ENCODE data around the gene PRKCSH.
"Not testable (repeated sequence)": the region's sequence is repeated elsewhere in the genome, so short reads cannot be mapped to it uniquely, and the experiment has no call there.

PRKCSH gene

DNA sequence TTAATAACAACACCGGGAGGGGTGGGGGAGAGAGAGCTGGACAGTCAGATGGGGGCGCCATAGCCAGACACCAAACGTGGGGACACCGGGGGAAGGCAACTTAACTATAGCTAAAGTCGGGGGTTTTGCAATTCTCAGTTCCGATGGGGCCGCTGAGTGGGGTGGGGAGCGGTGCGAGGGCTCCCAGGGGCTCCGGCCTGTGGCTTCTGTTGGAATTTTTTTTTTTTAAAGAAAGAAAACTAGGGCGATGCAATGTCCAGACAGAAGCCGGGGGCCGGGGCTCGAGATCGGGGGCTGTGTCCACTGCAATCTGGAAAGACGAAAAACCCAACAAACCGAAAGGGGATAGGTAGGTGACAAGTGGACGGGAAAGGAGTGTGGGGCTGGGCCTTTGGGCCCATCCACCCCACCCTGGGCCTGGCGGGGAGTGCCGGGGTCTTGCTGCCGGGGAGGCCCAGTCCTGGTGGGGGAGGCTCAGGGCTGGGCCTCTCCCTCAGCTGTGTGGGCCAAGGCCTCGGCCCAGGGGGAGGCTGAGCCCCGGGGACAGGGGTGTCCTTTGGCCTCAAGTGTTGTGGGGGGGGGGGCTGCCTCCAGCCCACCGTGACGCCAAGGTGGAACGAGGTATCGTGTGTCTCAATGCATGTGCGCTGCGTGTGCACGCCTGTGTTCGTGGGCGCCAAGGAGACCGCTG is 17.3 kb downstream of the PRKCSH start:
- H3K36me3 Mint-ChIP-seq: peaks cover 28% of the 10 kb centered on the region
- peak overlapping the region; percentile 44 for H3K4me3 Mint-ChIP-seq
- H3K27me3 Mint-ChIP-seq: peaks cover 17% of the 10 kb centered on the region
- H3K4me1 Mint-ChIP-seq: peaks cover 19% of the 10 kb centered on the region
- H3K9me3 Mint-ChIP-seq: no peaks in the 10 kb centered on the region
- H3K27ac Mint-ChIP-seq: peak overlapping the region; percentile 58
- no peak for ATAC-seq

- H3K27me3 Mint-ChIP-seq: peaks cover 27% of the 10 kb centered on the region
- H3K27ac Mint-ChIP-seq: no peak overlapping the region
- peaks cover 19% of the 10 kb centered on the region for H3K4me1 Mint-ChIP-seq
- peaks cover 23% of the 10 kb centered on the region for H3K36me3 Mint-ChIP-seq
- no peaks in the 10 kb centered on the region for H3K9me3 Mint-ChIP-seq
- no peak overlapping the region for H3K4me3 Mint-ChIP-seq
- ATAC-seq: peak; percentile 9
Observed at GRCh38 chr19:11453468-11454341, 18.3 kb downstream of the PRKCSH start.

GRCh38 chr19:11455233-11455554 is 19.8 kb downstream of the PRKCSH start:
- not testable (repeated sequence) for H3K36me3 Mint-ChIP-seq, H3K9me3 Mint-ChIP-seq, H3K27ac Mint-ChIP-seq, H3K4me3 Mint-ChIP-seq, ATAC-seq
- H3K4me1 Mint-ChIP-seq: peaks cover 19% of the 10 kb centered on the region
- H3K27me3 Mint-ChIP-seq: peaks cover 37% of the 10 kb centered on the region

DNA sequence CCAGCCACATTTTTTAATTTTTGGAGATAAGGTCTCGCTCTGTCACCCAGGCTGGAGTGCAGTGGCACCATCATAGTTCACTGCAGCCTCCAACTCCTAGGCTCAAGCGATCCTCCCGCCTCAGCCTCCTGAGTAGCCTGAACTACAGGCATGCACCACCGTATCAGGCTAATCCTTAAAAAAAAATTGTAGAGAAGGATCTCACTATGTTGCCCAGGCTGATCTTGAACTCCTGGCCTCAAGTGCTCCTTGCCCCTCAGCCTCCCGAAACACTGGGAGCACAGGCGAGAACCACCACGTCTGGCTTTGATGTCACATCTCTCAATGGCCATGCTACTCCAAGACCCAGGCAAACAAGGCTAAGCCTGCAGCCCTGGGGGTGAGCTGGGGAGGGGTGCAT is 21.2 kb downstream of the PRKCSH start:
- no peaks in the 10 kb centered on the region for H3K9me3 Mint-ChIP-seq
- peaks cover 45% of the 10 kb centered on the region for H3K27me3 Mint-ChIP-seq
- no peaks in the 10 kb centered on the region for H3K36me3 Mint-ChIP-seq
- ATAC-seq: no peak
- peaks cover 12% of the 10 kb centered on the region for H3K4me1 Mint-ChIP-seq
- H3K4me3 Mint-ChIP-seq: no peak overlapping the region
- no peak overlapping the region for H3K27ac Mint-ChIP-seq

GRCh38 chr19:11457115-11457514 is 21.7 kb downstream of the PRKCSH start:
- no peak for ATAC-seq
- Mint-ChIP-seq H3K4me3 (no peak overlapping the region), H3K27me3 (peaks cover 43% of the 10 kb centered on the region), H3K27ac (no peak overlapping the region), H3K9me3 (no peaks in the 10 kb centered on the region), H3K36me3 (no peaks in the 10 kb centered on the region), H3K4me1 (peaks cover 7% of the 10 kb centered on the region)

DNA sequence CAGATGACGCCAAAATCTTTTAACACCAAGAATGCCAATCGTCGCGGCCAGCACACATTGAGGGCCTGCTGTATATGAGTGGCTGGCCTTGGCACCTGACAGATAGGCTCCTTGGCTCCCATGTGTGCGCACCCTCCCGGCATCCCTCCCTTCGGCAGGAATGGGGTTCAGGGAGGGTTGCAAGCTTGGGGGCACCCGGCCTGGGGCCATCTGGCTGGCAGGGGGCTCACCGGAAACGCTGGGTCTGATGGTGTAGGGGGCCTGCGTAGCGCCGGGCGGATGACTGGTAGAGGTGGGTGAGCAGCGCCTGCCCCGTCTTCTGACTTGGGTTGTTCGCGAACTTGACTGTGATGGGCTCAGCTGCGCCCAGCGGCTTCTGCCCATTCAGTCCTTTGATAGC is 22.4 kb downstream of the PRKCSH start:
- no peak overlapping the region for H3K4me3 Mint-ChIP-seq
- ATAC-seq: no peak
- H3K27me3 Mint-ChIP-seq: peaks cover 36% of the 10 kb centered on the region
- H3K9me3 Mint-ChIP-seq: no peaks in the 10 kb centered on the region
- no peak overlapping the region for H3K27ac Mint-ChIP-seq
- no peaks in the 10 kb centered on the region for H3K36me3 Mint-ChIP-seq
- peaks cover under 1% of the 10 kb centered on the region for H3K4me1 Mint-ChIP-seq

- Mint-ChIP-seq H3K36me3 (no peaks in the 10 kb centered on the region), H3K9me3 (no peaks in the 10 kb centered on the region), H3K4me3 (no peak overlapping the region), H3K27ac (no peak overlapping the region), H3K4me1 (no peaks in the 10 kb centered on the region), H3K27me3 (peaks cover 33% of the 10 kb centered on the region)
- no peak for ATAC-seq
Observed at GRCh38 chr19:11458236-11458900, 22.9 kb downstream of the PRKCSH start.

GRCh38 chr19:11458912-11459311 is 23.5 kb downstream of the PRKCSH start:
- H3K27me3 Mint-ChIP-seq: peaks cover 33% of the 10 kb centered on the region
- not testable (repeated sequence) for H3K27ac Mint-ChIP-seq, H3K4me3 Mint-ChIP-seq, ATAC-seq, H3K36me3 Mint-ChIP-seq, H3K4me1 Mint-ChIP-seq, H3K9me3 Mint-ChIP-seq

DNA sequence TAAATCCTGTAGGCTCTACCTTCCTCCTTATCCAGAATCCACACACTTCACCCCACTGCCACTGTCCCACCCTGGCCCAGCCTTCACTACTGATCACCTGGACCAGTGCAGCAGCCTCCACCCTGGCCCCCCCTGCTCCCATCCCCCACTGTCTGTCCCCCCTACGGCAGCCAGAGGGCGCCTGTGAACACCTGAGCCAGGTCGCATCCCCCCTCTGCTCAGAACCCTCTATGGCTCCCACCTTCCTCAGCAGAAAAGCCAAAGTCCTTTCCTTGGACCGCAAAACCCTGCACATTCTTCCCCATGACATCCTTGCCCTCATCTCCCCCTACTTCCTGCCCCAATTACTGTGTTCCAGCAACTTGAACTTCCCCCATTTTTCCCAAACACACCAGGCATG is 24.8 kb downstream of the PRKCSH start:
- H3K4me1 Mint-ChIP-seq: no peaks in the 10 kb centered on the region
- peaks cover 33% of the 10 kb centered on the region for H3K27me3 Mint-ChIP-seq
- no peak overlapping the region for H3K4me3 Mint-ChIP-seq
- H3K27ac Mint-ChIP-seq: no peak overlapping the region
- no peak for ATAC-seq
- H3K9me3 Mint-ChIP-seq: no peaks in the 10 kb centered on the region
- no peaks in the 10 kb centered on the region for H3K36me3 Mint-ChIP-seq

DNA sequence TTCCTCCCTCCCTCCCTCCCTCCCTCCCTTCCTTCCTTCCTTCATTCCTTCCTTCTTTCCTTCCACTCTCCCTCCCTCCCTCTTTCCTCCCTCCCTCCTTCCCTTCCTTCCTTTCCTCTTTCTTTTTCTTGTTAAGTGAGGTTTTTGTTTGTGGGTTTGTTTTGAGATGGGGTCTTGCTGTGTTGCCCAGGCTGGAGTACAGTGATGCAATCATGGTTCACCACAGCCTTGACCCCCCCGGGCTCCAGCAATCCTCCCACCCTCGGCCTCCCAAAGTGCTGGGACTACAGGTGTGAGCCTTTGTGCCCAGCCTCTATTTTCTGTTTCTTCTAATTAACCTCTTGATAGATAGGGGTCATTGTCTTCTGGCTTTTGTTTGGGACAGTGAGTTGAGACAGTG is 26.0 kb downstream of the PRKCSH start:
- Mint-ChIP-seq H3K4me1 (no peaks in the 10 kb centered on the region), H3K27me3 (peaks cover 33% of the 10 kb centered on the region), H3K36me3 (no peaks in the 10 kb centered on the region), H3K4me3 (no peak overlapping the region), H3K9me3 (no peaks in the 10 kb centered on the region), H3K27ac (no peak overlapping the region)
- ATAC-seq: no peak

GRCh38 chr19:11463391-11463790 is 28.0 kb downstream of the PRKCSH start:
- Mint-ChIP-seq H3K4me1 (no peaks in the 10 kb centered on the region), H3K36me3 (no peaks in the 10 kb centered on the region), H3K27me3 (peaks cover 22% of the 10 kb centered on the region), H3K4me3 (no peak overlapping the region), H3K27ac (no peak overlapping the region), H3K9me3 (no peaks in the 10 kb centered on the region)
- ATAC-seq: no peak

- no peak for ATAC-seq
- Mint-ChIP-seq H3K4me3 (no peak overlapping the region), H3K27ac (no peak overlapping the region), H3K9me3 (no peaks in the 10 kb centered on the region), H3K4me1 (no peaks in the 10 kb centered on the region), H3K36me3 (no peaks in the 10 kb centered on the region), H3K27me3 (peaks cover 14% of the 10 kb centered on the region)
Observed at GRCh38 chr19:11464333-11465265, 29.2 kb downstream of the PRKCSH start.

GRCh38 chr19:11465600-11465999 is 30.2 kb downstream of the PRKCSH start:
- no peaks in the 10 kb centered on the region for H3K36me3 Mint-ChIP-seq
- ATAC-seq: no peak
- no peak overlapping the region for H3K27ac Mint-ChIP-seq
- no peaks in the 10 kb centered on the region for H3K4me1 Mint-ChIP-seq
- peaks cover 4% of the 10 kb centered on the region for H3K27me3 Mint-ChIP-seq
- no peak overlapping the region for H3K4me3 Mint-ChIP-seq
- no peaks in the 10 kb centered on the region for H3K9me3 Mint-ChIP-seq

DNA sequence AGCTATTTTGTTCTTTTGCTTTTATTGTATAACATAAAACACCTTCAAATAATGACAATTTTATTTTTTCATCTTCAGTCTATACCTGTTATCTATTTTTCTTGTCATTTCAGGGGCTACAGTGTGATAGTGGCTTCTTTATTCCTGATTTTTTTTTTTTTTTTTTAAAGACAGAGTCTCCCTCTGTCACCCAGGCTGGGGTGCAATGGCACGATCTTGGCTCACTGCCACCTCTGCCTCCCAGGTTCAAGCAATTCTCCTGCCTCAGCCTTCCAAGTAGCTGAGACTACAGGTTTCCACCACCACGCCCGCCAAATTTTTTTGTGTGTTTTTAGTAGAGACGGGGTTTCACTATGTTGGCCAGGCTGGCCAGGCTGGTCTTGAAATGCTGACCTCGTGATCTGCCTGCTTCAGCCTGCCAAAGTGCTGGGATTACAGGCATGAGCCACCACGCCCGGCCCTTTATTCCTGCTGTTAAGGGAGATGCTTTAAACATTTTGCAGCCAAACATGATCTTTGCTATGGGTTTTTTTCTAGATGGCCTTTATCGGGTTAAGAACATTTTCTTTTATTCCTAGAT is 32.9 kb downstream of the PRKCSH start:
- not testable (repeated sequence) for H3K4me3 Mint-ChIP-seq, H3K9me3 Mint-ChIP-seq, H3K4me1 Mint-ChIP-seq, H3K27ac Mint-ChIP-seq, H3K36me3 Mint-ChIP-seq, H3K27me3 Mint-ChIP-seq, ATAC-seq
